ENCODE data around the gene SETD6. TPM values are rescaled to one million over a fixed set of nuclear protein-coding genes. Genes with fewer than 3 reads are reported as not detected.

SETD6 gene
- total and polyA plus RNA-seq, 9 of the 15 experiments (the other 6 are each of a cell fraction or from before 2014, with no cell fraction given): 9.2 to 40.9 (median 19.8) TPM

DNA sequence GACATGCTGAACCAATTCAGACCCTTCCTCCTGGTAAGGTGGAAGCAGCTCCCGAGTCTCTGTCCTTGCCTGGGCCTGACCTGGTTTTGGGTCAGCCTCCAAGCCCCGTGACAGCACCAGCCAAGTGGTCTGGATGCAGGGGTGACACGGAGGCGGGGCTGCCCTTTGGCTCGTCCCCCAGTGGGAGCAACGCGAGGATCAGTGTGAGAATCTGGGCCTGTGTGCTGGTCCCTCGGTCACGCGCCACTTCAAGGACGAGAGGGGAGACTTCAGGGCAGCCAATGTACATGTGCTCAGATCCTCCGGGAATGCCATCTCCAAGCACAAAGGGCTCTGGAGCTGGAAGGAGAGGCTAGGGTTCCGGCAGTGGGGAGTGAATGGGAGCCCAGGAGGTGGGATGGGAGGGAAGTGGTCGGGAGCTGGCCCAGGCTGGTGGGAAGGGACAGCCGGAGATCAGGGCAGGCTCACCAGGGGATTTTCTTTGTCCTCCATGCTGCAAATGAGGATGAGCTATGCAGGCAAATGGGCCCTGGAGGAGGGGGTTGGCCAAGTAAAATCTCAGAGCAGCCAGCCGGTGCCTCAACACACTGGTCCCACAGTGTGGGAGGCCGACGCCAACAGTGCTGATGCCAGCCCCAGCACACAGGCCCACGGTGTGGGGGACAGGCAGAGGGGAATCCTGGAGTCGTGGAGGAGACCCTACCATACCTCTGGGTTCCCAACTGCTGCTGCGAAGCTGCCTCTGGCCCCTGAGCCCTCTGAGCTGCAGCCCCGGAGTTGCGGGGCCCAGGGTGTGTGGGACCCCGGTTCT lies 19.6 kb upstream of the SETD6 start:
- Histone ChIP-seq H4K20me1 (replicated peaks; ENCODE audit: control insufficient read depth, insufficient read depth, low read length) (peaks cover 15% of the 10 kb centered on the region; the same call in 1 of the 2 replicates), H3K27ac (ENCODE audit: extremely low read depth, low read depth, low read length) (no peak overlapping the region), H3K4me2 (ENCODE audit: insufficient read depth, low read length) (no peak overlapping the region), H3K9me3 (replicated peaks; ENCODE audit: control insufficient read depth, insufficient read depth, low read depth, low read length) (no peaks in the 10 kb centered on the region), H2AFZ (ENCODE audit: low read depth, low read length) (peak overlapping the region; percentile 44; the same call in 1 of the 2 replicates), H3K79me2 (ENCODE audit: control insufficient read depth, insufficient read depth, low read length) (no peaks in the 10 kb centered on the region), H3K9ac (ENCODE audit: insufficient read depth in 1 of 2, low read depth in 2 of 2, low read length in 2 of 2) (no peak overlapping the region), H3K27me3 (ENCODE audit: control insufficient read depth in 2 of 2, insufficient read depth in 2 of 2, low read length in 2 of 2) (peaks cover 0 to 27% of the 10 kb centered on the region in 2 experiments; a peak in 3 of 5 replicates), H3K4me3 (no peak overlapping the region), H3K36me3 (ENCODE audit: control insufficient read depth, insufficient read depth, low read length) (no peaks in the 10 kb centered on the region), H3K9me1 (ENCODE audit: control insufficient read depth, insufficient read depth, low read length) (peaks cover 2% of the 10 kb centered on the region), H3K4me1 (replicated peaks in 1 of 2; ENCODE audit: control insufficient read depth in 2 of 2, insufficient read depth in 2 of 2, low read length in 2 of 2) (peaks cover 3 to 45% of the 10 kb centered on the region in 2 experiments; a peak in 4 of 5 replicates)
- BruUV-seq (replicated peaks): no TSS peak
- ChIA-PET CTCF (ENCODE audit: low intra/inter-chr PET ratio) (interaction anchor here (0.6 to 0.7 kb wide), 2 partner anchors 77 to 173 kb away, joined by 3 read pairs; no protein-coding TSS in a partner anchor), POLR2A (interaction anchor here (1.5 to 2.1 kb wide), 2 partner anchors 10 to 23 kb away, joined by 4 to 7 read pairs; no protein-coding TSS in a partner anchor)
- in situ Hi-C loops (cut with MboI): no loop called here
- 16% methylated on average over 22 of the region's 24 CpGs for WGBS (ENCODE audit: insufficient coverage, low coverage, missing lambda C conversion rate)
- ATAC-seq: no peak
- no peak for TF ChIP-seq ZNF146 (CRISPR knock-in tag; IDR thresholded peaks at IDR 0.05; ENCODE audit: unreplicated experiment)
- TF ChIP-seq, protein P1, sequence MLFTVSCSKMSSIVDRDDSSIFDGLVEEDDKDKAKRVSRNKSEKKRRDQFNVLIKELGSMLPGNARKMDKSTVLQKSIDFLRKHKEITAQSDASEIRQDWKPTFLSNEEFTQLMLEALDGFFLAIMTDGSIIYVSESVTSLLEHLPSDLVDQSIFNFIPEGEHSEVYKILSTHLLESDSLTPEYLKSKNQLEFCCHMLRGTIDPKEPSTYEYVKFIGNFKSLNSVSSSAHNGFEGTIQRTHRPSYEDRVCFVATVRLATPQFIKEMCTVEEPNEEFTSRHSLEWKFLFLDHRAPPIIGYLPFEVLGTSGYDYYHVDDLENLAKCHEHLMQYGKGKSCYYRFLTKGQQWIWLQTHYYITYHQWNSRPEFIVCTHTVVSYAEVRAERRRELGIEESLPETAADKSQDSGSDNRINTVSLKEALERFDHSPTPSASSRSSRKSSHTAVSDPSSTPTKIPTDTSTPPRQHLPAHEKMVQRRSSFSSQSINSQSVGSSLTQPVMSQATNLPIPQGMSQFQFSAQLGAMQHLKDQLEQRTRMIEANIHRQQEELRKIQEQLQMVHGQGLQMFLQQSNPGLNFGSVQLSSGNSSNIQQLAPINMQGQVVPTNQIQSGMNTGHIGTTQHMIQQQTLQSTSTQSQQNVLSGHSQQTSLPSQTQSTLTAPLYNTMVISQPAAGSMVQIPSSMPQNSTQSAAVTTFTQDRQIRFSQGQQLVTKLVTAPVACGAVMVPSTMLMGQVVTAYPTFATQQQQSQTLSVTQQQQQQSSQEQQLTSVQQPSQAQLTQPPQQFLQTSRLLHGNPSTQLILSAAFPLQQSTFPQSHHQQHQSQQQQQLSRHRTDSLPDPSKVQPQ (CRISPR knock-in tag; IDR thresholded peaks at IDR 0.05; ENCODE audit: borderline replicate concordance): no peak
- TF ChIP-seq, protein P2, sequence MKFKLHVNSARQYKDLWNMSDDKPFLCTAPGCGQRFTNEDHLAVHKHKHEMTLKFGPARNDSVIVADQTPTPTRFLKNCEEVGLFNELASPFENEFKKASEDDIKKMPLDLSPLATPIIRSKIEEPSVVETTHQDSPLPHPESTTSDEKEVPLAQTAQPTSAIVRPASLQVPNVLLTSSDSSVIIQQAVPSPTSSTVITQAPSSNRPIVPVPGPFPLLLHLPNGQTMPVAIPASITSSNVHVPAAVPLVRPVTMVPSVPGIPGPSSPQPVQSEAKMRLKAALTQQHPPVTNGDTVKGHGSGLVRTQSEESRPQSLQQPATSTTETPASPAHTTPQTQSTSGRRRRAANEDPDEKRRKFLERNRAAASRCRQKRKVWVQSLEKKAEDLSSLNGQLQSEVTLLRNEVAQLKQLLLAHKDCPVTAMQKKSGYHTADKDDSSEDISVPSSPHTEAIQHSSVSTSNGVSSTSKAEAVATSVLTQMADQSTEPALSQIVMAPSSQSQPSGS (CRISPR knock-in tag; IDR thresholded peaks at IDR 0.05): no peak
- FAIRE-seq: no peak
- intact Hi-C loops (cut with micrococcal nuclease): loop anchor here (5.0 kb wide), 2 partner anchors 167 to 262 kb away; no protein-coding TSS in a partner anchor
- no peak for DNase-seq (ENCODE audit: extremely low read depth in 1 of 4, low spot score in 3 of 4)
